HG03196 (cell line): ENCODE data around the gene MPZL2.
"Not testable (repeated sequence)": the region's sequence is repeated elsewhere in the genome, so short reads cannot be mapped to it uniquely, and the experiment has no call there.

Experiments used
- ATAC-seq: cut with Tn5 transposase; IDR thresholded peaks from one replicate; pipeline ENCODE4 v1.9.1; 2021; ENCODE audit not compliant: unreplicated experiment

The MPZL2 gene

DNA sequence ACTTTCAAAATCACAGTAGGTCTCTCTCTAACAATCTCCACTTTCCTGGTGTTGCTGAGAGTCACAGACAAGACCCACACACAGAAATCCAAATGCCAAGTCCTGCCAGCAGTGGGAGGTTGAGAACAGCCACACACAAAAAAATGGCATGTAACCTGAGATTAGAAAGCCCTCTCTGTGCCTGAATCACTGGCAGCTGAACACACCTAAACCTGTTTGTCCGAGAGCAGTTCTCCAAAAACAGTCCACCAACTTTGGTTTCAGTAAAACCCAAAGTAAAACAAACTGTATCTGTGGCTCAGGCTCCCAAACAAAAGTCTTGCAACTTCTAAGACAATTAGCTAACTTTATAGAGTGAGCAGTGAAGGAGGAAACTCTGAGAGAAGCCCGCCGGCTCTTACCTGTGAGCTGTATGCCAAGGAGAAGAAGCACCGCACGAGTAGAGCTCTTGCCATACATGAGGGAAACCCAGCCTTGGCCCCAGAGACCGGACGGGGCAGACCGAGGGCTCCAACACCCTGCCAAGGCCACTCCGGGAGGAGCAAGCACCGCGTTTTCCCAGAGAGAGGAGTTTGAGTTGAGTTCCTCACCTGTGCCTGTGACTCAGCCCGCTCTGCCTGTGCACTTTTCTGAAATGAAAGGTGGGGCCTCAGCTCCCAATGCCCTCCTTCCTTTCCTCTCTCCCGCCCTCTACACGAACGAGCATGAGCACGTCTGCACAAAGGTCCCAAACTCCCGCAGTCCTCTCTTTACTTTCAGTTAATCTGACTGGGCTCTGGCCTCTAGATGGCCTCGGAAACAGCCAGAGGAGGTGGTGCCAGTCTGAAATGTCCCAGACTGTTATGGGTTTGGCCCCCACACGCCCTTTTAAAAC, at the start of gene MPZL2:
TSS of gene MPZL2 (minus strand) at position 603 of the 874 bp plus-strand sequence. CDS start at position 459, 144 bp downstream.
- ATAC-seq, result no peak

- ATAC-seq, result no peak
Measured at GRCh38 chr11:118313242-118313641, 49.1 kb upstream of the MPZL2 start.

DNA sequence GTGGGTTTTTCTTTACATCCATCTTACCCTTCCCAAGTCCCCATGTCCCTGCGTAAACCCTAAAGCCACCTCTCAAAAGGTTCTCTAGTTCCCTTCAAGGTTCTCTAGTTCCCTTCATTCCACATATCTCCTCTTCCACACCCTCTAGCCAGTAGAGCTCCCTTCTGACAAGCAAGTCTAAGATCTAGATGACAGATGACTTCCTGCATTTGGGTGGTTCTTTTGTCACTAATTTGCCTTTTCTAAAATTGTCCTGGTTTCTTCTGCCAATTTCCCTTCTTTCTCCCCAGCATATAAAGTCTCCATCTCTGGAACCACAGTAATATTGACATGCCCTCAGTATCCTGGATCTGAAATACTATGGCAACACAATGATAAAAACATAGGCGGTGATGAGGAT, 48.2 kb upstream of the MPZL2 start:
- no peak for ATAC-seq

- ATAC-seq, result no peak
Measured at GRCh38 chr11:118311518-118311917, 47.4 kb upstream of the MPZL2 start.

GRCh38 chr11:118310781-118311485, 46.8 kb upstream of the MPZL2 start:
- no peak for ATAC-seq

DNA sequence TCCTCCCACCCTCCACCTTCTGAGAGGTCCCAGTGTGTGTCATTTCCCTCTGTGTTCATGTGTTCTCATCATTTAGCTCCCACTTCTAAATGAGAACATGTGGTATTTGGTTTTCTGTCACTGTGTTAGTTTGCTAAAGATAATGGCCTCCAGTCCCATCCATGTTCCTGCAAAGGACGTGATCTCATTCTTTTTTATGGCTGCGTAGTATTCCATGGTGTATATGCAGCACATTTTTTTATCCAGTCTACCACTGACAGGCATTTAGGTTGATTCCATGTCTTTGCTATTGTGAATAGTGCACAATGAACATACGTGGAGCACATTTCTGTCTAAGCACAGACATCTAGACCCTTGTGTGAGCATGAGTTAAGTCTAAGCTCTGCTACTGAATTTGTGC, 46.2 kb upstream of the MPZL2 start:
- no peak for ATAC-seq

GRCh38 chr11:118308995-118309528, 45.0 kb upstream of the MPZL2 start:
- ATAC-seq, result not testable (repeated sequence)

GRCh38 chr11:118306556-118306955, 42.5 kb upstream of the MPZL2 start:
- no peak for ATAC-seq

DNA sequence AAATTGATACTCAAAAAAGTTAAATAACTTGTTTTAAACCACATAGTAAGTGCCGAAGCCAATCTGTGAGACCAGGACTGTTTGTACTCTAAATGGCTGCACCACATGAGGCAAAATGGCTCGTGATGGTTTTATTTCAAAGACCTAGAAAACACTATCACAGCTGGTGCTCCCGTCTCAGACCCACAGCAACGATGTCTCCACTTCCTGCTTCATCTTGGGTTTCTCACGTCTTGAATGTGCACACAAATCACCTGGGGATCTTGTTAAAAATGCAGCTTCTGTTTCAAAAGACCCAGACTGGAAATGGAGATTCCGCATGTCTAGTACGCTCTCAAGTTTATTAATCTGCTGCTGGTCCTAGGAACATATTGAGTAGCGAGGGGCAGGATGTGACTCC, 41.6 kb upstream of the MPZL2 start:
- ATAC-seq, result no peak

DNA sequence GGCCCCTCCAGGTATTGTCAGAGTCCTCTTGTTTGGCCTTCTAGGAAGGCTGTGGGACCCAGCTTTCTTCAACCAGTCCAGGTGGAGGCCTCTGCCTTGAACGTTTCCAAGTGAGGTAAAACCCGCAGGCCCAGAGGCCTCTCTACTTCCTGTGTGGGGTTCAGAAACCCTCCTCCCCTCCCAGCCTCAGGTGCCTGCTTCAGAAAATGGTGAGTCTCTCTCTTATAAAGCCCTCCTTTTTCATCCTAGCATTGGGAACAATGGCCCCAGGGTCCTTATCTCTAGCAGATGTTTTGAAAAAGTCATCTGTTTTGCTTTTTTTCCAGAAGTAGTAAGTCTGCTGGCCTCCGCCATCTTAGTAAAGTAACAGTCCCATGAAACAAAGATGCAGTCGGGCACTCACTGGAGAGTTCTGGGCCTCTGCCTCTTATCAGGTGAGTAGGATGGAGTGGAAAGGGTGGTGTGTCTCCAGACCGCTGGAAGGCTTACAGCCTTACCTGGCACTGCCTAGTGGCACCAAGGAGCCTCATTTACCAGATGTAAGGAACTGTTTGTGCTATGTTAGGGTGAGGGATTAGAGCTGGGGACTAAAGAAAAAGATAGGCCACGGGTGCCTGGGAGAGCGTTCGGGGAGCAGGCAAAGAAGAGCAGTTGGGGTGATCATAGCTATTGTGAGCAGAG, 40.6 kb upstream of the MPZL2 start, which contains the start of gene CD3E:
TSS of gene CD3E (plus strand) at position 163 of the 681 bp plus-strand sequence. CDS start at position 386, 223 bp downstream.
- ATAC-seq, result no peak

DNA sequence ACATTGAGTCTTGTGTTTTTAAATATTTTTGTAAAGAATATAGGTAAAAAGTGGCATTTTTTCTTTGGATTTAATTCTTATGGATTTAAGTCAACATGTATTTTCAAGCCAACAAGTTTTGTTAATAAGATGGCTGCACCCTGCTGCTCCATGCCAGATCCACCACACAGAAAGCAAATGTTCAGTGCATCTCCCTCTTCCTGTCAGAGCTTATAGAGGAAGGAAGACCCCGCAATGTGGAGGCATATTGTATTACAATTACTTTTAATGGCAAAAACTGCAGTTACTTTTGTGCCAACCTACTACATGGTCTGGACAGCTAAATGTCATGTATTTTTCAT, 40.1 kb upstream of the MPZL2 start:
- no peak for ATAC-seq

DNA sequence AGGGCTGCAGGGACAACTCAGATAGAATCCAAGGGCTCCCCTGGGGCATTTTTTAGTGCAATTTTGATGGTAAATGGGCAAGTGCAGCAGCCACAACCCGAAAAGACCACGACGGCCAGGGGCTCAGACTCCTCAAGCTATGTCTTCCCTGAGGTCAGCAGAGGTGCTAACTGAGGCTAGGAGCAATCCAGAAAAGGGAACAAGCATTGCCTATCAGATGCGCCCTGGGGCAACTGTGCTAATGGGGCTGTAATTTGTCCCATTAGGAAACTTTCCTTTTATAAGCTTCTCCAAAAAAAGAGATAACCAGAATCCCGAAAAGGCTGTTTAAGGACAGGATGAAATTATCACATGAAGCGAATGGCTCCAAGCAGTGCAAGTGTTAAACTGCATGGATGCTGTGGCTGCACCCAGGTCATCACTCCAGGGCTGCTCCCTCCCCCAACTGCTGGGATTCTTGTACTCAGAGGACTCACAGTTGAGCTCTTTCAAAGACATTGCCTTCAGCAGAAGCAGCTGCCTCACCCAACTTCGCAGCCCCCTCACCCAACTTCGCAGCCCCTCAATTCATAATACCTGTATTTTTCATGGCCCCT, 37.6 kb upstream of the MPZL2 start:
- no peak for ATAC-seq

DNA sequence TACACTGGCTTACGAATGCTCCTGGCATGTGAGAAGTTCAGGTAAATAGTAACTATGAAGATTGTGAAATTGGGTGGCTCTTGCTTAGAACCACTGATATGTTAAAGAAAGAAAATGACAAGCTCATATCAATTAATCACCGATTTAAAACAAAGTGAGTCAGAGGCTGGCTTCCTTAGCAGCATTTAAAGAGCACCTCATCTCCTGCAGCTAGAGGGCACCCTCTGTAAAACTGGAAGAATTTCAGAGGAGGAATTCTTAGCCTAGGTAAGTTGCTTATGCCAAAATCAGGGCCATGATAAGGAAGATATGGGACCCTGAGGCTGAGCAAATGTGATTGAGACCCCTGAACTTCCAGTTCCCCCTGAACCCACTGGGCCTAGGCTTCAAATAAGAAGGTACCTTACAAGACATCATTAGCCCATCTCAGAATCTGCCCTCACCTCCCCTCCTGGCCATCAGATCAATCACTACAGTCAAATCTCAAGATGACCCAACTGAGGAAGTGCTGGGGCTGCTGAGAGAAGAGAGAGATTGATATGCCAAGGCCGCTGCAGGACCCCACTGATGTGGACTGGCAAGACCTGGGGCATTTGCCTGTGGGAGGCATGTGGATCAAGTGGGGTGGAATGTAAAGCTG, 31.8 kb upstream of the MPZL2 start:
- ATAC-seq, result no peak

DNA sequence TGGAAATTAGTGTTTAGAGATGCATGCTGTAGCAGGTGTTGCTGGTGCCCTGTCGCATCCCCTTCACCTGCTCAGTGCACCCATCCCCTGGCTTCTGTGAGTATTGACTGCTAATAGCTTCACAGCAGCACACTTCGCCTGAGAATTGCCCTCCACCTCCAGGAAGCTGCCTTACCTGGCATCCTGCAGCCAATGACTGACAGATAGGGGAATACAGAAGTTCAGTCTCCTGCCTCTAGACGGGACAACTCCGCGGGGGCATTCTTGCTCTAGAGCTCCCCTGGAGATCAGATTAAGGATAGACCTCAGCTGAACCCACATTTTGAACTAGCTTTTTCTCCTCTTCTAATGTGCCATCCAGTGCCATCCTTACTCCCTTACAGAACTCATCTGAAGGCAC, 31.1 kb upstream of the MPZL2 start:
- ATAC-seq, result no peak

- ATAC-seq, result no peak
Measured at GRCh38 chr11:118294053-118294452, 30.0 kb upstream of the MPZL2 start.

DNA sequence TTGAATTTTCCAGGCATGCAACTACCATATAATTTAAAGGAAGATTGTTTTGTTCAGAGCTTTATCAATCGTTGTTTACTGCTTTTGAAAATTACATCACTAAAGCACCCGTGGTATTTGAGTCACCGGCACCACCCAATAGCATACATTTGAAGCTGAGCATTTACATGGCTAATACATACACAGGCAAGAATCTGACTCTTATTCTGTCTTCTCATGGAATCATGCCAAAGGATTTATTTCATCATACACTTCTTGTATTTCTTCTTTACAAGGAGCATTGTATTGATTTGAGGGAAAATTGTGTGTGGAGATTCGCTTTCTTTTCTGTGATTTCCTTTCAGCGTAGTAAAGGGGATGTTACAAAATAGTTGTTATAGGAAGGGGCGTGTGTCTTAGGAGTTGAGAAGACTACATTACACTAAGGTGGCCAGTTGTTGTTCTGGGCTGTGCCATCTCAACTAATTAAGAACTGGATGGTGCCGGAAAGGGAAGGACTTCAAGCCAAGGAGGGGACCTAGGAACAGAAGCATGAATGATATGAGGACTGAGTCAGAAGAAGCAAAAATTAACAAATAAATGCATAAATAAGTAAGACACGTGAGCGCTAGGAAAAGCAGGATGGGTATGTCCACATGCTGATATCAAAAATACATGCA, 27.5 kb upstream of the MPZL2 start:
- no peak for ATAC-seq

- no peak for ATAC-seq
Measured at GRCh38 chr11:118290923-118291322, 26.8 kb upstream of the MPZL2 start.

DNA sequence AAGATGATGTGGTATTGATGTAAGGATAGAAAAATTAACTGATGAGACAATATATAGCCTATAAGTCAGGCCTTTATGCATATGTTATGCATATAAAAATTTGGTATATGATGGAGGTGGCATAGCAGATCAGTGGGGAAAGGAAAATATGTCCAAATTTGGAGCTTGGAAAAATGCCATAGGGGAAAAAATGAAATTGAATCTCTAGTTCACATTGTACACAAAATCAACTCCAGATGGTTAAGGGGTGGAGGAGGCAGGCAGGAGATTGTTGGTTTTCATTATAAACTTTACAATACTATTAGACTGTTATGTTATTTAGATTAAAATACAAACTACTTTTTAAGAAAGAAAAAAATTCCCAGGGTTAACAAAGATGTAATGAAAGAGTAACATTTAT, 25.3 kb upstream of the MPZL2 start:
- ATAC-seq, result no peak

- ATAC-seq, result no peak
Measured at GRCh38 chr11:118287006-118287405, 22.9 kb upstream of the MPZL2 start.

- ATAC-seq, result no peak
Measured at GRCh38 chr11:118286545-118286944, 22.4 kb upstream of the MPZL2 start.
